ENCODE data around the gene LHX3. TPM values are rescaled to one million over a fixed set of nuclear protein-coding genes. Genes with fewer than 3 reads are reported as not detected.

The LHX3 gene
- total and polyA plus RNA-seq, 8 donors = not detected

GRCh38 chr9:136218271-136218670 is 13.3 kb upstream of the LHX3 start:
- Histone ChIP-seq H3K9me3 (peaks cover 0 to 10% (median 7%) of the 10 kb centered on the region in 4 donors), H3K27me3 (no peaks in the 10 kb centered on the region), H3K36me3 (peaks cover 33 to 100% (median 95%) of the 10 kb centered on the region in 4 donors), H3K27ac (no peak overlapping the region), H3K4me3 (no peak overlapping the region), H3K4me1 (no peaks in the 10 kb centered on the region)
- DNase-seq = no peak
- no peak for TF ChIP-seq POLR2A (IDR thresholded peaks at IDR 0.05)
- no peak for TF ChIP-seq POLR2AphosphoS5 (IDR thresholded peaks at IDR 0.05)
- TF ChIP-seq, protein P1, sequence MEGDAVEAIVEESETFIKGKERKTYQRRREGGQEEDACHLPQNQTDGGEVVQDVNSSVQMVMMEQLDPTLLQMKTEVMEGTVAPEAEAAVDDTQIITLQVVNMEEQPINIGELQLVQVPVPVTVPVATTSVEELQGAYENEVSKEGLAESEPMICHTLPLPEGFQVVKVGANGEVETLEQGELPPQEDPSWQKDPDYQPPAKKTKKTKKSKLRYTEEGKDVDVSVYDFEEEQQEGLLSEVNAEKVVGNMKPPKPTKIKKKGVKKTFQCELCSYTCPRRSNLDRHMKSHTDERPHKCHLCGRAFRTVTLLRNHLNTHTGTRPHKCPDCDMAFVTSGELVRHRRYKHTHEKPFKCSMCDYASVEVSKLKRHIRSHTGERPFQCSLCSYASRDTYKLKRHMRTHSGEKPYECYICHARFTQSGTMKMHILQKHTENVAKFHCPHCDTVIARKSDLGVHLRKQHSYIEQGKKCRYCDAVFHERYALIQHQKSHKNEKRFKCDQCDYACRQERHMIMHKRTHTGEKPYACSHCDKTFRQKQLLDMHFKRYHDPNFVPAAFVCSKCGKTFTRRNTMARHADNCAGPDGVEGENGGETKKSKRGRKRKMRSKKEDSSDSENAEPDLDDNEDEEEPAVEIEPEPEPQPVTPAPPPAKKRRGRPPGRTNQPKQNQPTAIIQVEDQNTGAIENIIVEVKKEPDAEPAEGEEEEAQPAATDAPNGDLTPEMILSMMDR (IDR thresholded peaks at IDR 0.05) = no peak
- no peak for TF ChIP-seq EP300 (IDR thresholded peaks at IDR 0.05)
- WGBS, 5 donors = 89 to 94% (median 93%) methylated on average over 13 to 16 of the region's 16 CpGs
- intact Hi-C loops (cut with DNase I; ENCODE audit: low total_unique reads) = no loop called here

- Histone ChIP-seq H3K4me1 (no peaks in the 10 kb centered on the region), H3K27ac (no peak overlapping the region), H3K9me3 (peaks cover 0 to 10% (median 7%) of the 10 kb centered on the region in 4 donors), H3K4me3 (no peak overlapping the region), H3K36me3 (peaks cover 39 to 100% (median 94%) of the 10 kb centered on the region in 4 donors), H3K27me3 (no peaks in the 10 kb centered on the region)
- no peak for DNase-seq
- intact Hi-C loops (cut with DNase I; ENCODE audit: low total_unique reads) = no loop called here
- no peak for TF ChIP-seq POLR2A (IDR thresholded peaks at IDR 0.05)
- whole genome bisulfite sequencing, 5 donors = 91 to 93% (median 92%) methylated on average over 30 to 37 of the region's 37 CpGs
Observed at GRCh38 chr9:136216541-136217244, 11.8 kb upstream of the LHX3 start.

GRCh38 chr9:136213733-136214132 is 8.8 kb upstream of the LHX3 start:
- H3K36me3 ChIP-seq = peaks cover 30 to 100% (median 99%) of the 10 kb centered on the region in 4 donors
- no peaks in the 10 kb centered on the region for H3K4me1 ChIP-seq
- H3K27me3 ChIP-seq = no peaks in the 10 kb centered on the region
- TF ChIP-seq EP300 (IDR thresholded peaks at IDR 0.05) = no peak
- TF ChIP-seq POLR2AphosphoS5 (IDR thresholded peaks at IDR 0.05) = no peak
- peaks cover 0 to 10% (median 7%) of the 10 kb centered on the region in 4 donors for H3K9me3 ChIP-seq
- intact Hi-C loops (cut with DNase I; ENCODE audit: low total_unique reads) = no loop called here
- WGBS, 5 donors = 91 to 97% (median 95%) methylated on average over 8 to 9 of the region's 9 CpGs
- no peak overlapping the region for H3K27ac ChIP-seq
- no peak for DNase-seq
- H3K4me3 ChIP-seq = no peak overlapping the region

DNA sequence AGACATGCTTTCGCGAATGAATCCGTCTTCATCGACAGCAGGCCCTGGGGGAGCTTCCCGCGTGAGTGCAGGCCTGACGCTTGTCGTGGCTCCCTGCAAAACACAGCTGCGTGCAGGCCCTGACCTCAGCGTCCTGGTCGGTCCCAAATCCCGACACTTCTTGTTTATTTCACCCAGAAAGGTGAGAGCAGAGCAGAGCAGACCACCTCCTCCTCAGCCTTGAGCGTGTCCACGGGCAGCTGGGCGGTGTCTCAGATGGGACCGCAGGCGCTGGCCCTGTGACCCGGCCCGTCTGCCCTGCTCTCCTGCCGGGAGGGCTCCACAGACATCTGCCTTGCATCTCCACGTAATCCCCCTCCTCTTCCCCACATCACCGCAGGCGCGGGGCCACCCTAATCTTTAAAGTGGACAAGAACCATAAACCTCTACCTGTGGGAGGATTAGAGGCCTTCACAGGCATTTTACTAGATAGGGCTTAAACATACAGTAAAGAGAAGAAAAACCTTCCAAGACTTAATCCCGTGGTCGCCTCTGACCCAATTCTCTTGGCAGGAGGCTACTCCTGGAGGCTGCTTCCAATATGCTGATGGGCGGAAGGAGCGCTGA is 7.5 kb upstream of the LHX3 start:
- Histone ChIP-seq H3K27ac (no peak overlapping the region), H3K4me3 (no peak overlapping the region), H3K9me3 (peaks cover 0 to 10% (median 7%) of the 10 kb centered on the region in 4 donors), H3K27me3 (no peaks in the 10 kb centered on the region), H3K36me3 (peaks cover 24 to 99% (median 96%) of the 10 kb centered on the region in 4 donors), H3K4me1 (no peaks in the 10 kb centered on the region)
- TF ChIP-seq POLR2AphosphoS5 (IDR thresholded peaks at IDR 0.05) (no peak), POLR2A (IDR thresholded peaks at IDR 0.05) (no peak), EP300 (IDR thresholded peaks at IDR 0.05) (no peak)
- TF ChIP-seq, protein P1 (IDR thresholded peaks at IDR 0.05) = no peak
- 89 to 92% (median 91%) methylated on average over 28 of the region's 28 CpGs for WGBS, 5 donors
- intact Hi-C loops (cut with DNase I; ENCODE audit: low total_unique reads) = no loop called here
- DNase-seq = no peak

DNA sequence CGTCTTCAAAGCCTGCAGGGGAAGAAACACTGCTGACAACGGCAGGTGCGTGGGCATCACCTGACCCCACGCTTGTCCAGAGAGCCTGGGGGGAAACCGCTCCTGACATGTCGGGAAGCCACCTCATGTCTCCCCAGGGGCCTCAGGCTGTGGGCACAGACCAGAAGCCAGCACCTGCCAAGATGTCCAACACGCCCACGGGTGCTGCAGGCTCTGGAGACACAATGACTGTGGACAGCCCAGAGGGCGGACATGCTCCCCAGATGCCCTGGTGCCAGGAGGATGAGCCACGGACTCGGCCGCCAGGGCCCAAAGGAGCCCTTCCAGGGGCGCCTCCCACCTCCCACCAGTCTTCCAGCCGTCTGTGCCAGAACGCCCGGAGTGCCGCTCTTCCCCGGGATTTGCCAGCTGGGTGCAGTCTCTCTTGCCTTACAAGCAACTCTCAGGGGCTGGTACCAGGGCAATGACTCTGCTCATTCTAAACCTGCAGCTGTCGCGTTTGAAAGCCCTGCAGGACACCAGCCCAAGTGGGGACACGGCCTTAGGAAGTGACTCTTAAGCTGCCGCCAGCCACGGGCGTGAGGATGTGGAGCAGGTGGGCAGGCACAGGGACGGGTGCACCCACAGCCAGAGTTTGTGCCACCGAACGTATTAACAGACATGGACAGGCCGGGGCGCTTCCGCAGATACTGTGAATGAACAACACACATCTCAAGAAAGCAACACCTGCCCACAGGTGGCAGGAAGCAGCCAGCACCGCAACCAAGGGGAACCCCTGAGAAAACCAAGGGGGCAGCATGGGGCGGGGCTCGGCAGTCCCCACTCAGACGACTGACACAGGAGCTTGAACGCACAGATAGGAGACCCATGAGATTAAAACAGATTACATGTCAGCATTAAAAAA is 6.8 kb upstream of the LHX3 start:
- H3K27ac ChIP-seq = no peak overlapping the region
- H3K36me3 ChIP-seq = peaks cover 24 to 92% (median 90%) of the 10 kb centered on the region in 4 donors
- H3K4me1 ChIP-seq = no peaks in the 10 kb centered on the region
- intact Hi-C loops (cut with DNase I; ENCODE audit: low total_unique reads) = no loop called here
- peaks cover 0 to 10% (median 7%) of the 10 kb centered on the region in 4 donors for H3K9me3 ChIP-seq
- 90 to 94% (median 93%) methylated on average over 33 to 35 of the region's 35 CpGs for WGBS, 5 donors
- TF ChIP-seq POLR2A (IDR thresholded peaks at IDR 0.05) = no peak
- no peak for TF ChIP-seq POLR2AphosphoS5 (IDR thresholded peaks at IDR 0.05)
- TF ChIP-seq EP300 (IDR thresholded peaks at IDR 0.05) = no peak
- TF ChIP-seq, protein P1 (IDR thresholded peaks at IDR 0.05) = no peak
- H3K4me3 ChIP-seq = no peak overlapping the region
- no peaks in the 10 kb centered on the region for H3K27me3 ChIP-seq
- DNase-seq = no peak

All from stomach (tissue), 9 donors.